Measurements from ENCODE around the gene GAS2. TPM values are rescaled to one million over a fixed set of nuclear protein-coding genes. Genes with fewer than 3 reads are reported as not detected.

The GAS2 gene
- total and polyA plus RNA-seq, 9 donors = 0.76 to 10.0 (median 4.0) TPM

DNA sequence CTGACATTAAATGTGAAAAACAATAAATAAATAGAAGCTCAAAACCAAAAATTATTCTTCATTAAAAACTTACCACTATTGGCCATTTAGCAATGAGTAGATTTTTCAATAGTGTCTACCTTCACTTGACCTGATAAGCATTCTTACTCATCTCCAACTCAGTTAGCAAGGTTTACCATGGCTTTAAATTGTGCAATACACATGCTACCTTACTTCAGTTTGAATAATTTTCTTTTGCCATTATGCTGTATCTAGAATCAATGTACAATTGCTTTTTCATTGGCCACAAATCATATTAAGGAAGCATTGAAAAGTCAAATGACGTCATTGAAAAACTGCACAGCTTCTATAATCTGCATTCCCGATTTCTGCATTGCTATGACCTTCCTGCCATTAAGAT, 98.3 kb downstream of the GAS2 start:
- WGBS, 3 donors = 87 to 93% (median 90%) methylated on average over 2 of the region's 2 CpGs
- Histone ChIP-seq H3K4me1 (ENCODE audit: insufficient read depth) (no peaks in the 10 kb centered on the region), H3K4me3 (no peak overlapping the region), H3K9me3 (no peaks in the 10 kb centered on the region), H3K27ac (no peak overlapping the region), H3K36me3 (no peaks in the 10 kb centered on the region), H3K27me3 (no peaks in the 10 kb centered on the region)
- intact Hi-C loops (cut with DNase I) = no loop called here
- no peak for DNase-seq
- no peak for TF ChIP-seq POLR2A (IDR thresholded peaks at IDR 0.05)
- TF ChIP-seq, protein P1, sequence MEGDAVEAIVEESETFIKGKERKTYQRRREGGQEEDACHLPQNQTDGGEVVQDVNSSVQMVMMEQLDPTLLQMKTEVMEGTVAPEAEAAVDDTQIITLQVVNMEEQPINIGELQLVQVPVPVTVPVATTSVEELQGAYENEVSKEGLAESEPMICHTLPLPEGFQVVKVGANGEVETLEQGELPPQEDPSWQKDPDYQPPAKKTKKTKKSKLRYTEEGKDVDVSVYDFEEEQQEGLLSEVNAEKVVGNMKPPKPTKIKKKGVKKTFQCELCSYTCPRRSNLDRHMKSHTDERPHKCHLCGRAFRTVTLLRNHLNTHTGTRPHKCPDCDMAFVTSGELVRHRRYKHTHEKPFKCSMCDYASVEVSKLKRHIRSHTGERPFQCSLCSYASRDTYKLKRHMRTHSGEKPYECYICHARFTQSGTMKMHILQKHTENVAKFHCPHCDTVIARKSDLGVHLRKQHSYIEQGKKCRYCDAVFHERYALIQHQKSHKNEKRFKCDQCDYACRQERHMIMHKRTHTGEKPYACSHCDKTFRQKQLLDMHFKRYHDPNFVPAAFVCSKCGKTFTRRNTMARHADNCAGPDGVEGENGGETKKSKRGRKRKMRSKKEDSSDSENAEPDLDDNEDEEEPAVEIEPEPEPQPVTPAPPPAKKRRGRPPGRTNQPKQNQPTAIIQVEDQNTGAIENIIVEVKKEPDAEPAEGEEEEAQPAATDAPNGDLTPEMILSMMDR (IDR thresholded peaks at IDR 0.05) = no peak
- TF ChIP-seq EP300 (IDR thresholded peaks at IDR 0.05) = no peak

DNA sequence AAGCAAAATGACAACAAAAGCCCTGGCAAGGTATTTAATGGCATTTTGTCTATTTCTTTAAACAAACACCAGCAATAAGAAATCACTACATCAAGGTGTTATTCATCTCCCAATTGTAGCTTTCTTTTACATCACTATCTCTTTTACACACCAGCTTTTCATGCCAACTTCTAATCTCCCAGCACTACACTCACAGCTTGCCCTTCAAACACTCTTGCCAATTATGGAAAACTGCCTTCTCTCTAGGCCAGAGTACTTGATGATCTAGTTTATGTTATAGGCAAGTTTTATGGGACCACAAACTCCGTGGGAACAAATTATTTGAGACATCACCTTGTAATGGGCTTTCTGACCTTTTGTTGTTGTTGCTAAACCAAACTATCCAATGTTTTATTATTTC, 101.9 kb downstream of the GAS2 start:
- Histone ChIP-seq H3K36me3 (no peaks in the 10 kb centered on the region), H3K9me3 (no peaks in the 10 kb centered on the region), H3K4me1 (ENCODE audit: insufficient read depth) (no peaks in the 10 kb centered on the region), H3K4me3 (no peak overlapping the region), H3K27ac (no peak overlapping the region), H3K27me3 (no peaks in the 10 kb centered on the region)
- no peak for DNase-seq
- TF ChIP-seq, protein P1 (IDR thresholded peaks at IDR 0.05) = no peak
- TF ChIP-seq POLR2A (IDR thresholded peaks at IDR 0.05) = no peak
- TF ChIP-seq EP300 (IDR thresholded peaks at IDR 0.05) = no peak
- intact Hi-C loops (cut with DNase I) = no loop called here
- WGBS, 3 donors = 55 to 67% (median 55%) methylated on average over 1 of the region's 1 CpG

DNA sequence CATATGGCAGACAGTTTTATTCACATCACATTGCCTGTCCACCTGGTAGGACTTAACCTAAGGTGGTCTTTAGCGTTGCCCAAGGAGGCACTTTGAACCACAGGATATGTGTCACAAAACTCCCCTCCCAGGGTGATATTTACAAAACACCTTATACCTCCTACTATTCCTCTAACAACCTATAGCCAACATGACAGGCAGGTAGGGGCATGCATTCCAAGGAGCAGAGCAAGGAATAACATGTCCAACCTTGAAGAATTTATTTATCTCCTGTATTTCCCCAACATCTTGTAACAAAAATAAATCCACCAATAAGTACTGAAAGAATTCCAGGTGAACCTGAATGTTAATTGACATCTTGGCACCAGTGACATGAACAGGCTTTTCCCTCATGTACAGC, 102.7 kb downstream of the GAS2 start:
- no peak for DNase-seq
- H3K9me3 ChIP-seq = no peaks in the 10 kb centered on the region
- no peak overlapping the region for H3K4me3 ChIP-seq
- TF ChIP-seq, protein P1 (IDR thresholded peaks at IDR 0.05) = no peak
- TF ChIP-seq EP300 (IDR thresholded peaks at IDR 0.05) (no peak), POLR2A (IDR thresholded peaks at IDR 0.05) (no peak)
- no peak overlapping the region for H3K27ac ChIP-seq
- H3K4me1 ChIP-seq (ENCODE audit: insufficient read depth) = no peaks in the 10 kb centered on the region
- H3K27me3 ChIP-seq = no peaks in the 10 kb centered on the region
- no peaks in the 10 kb centered on the region for H3K36me3 ChIP-seq
- intact Hi-C loops (cut with DNase I) = no loop called here
- WGBS, 3 donors = 67 to 93% (median 86%) methylated on average over 1 of the region's 1 CpG

DNA sequence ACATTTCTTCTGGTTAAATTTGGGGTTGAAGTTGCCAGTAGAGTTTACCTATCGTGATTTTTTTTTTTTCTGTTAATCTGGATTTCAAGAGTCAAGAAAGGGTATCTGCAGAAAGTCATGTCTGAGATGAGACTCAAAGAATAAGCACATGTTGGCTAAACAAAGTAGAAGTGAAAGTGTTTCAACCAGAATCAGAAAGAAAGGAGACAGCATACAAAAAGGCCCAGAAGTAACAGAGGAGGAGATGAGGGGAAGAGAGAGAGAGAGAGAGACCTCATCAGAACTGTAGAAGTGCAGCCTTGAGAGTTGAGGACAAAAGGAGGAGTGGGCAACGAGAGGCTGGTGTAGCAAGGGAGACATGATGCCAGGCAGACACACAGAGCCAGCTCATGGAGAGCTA, 108.3 kb downstream of the GAS2 start:
- 87 to 93% (median 90%) methylated on average over 2 of the region's 2 CpGs for WGBS, 3 donors
- H3K9me3 ChIP-seq = no peaks in the 10 kb centered on the region

More for the DNA sequence above, 108.3 kb downstream of the GAS2 start:
- no peaks in the 10 kb centered on the region for H3K27me3 ChIP-seq
- intact Hi-C loops (cut with DNase I) = no loop called here
- no peaks in the 10 kb centered on the region for H3K36me3 ChIP-seq
- H3K4me1 ChIP-seq (ENCODE audit: insufficient read depth) = no peaks in the 10 kb centered on the region
- no peak overlapping the region for H3K27ac ChIP-seq
- TF ChIP-seq EP300 (IDR thresholded peaks at IDR 0.05) = no peak
- no peak for TF ChIP-seq POLR2A (IDR thresholded peaks at IDR 0.05)
- TF ChIP-seq, protein P1 (IDR thresholded peaks at IDR 0.05) = no peak
- H3K4me3 ChIP-seq = no peak overlapping the region
- no peak for DNase-seq
